ENCODE results near the gene C11orf97. TPM values are rescaled to one million over a fixed set of nuclear protein-coding genes. Genes with fewer than 3 reads are reported as not detected.

C11orf97 gene
- not detected in 5 replicates for total RNA-seq (2022; extraction: Qiagen RNA extraction; ENCODE audit: low read depth)

DNA sequence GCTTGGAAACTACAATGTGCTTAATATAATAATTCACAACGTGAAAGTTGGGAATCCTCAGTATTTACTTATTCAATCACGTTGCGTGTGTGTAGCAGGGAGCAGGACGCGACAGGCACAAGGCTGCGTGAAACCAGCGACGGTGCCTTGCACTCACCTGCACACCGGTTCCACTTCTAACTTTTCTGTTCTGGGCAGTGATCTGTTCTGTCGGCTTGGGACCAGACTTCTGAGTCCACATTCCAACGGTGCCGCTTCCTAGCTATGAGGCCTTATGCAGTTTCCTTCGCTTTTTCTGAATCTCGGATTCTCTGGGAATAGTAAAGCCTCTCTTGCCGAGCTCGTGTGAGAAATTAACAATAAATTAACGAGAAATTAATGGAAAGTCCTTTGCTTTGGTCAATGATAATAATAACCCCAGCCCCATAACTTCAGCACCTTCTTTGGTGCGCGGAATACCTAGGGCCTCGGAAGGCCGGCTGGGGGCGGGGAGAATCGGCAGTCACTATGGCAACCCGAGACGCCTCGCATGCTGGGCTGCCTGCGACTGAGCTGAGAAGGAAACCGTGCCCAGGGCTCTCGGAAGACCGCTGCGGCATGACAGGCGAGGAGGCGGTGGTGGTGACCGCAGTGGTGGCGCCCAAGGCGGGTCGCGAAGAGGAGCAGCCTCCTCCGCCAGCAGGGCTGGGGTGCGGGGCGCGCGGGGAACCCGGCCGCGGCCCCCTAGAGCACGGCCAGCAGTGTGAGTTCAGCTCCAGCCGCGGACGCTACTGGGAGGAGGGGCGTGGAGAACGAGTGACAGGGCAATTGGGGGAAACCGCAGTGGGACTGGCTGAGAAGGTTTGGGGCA is at the start of gene C11orf97:
C11orf97 (plus strand) TSS at position 530 of the 850 bp plus-strand sequence; CDS start at position 598, 68 bp downstream.

DNA sequence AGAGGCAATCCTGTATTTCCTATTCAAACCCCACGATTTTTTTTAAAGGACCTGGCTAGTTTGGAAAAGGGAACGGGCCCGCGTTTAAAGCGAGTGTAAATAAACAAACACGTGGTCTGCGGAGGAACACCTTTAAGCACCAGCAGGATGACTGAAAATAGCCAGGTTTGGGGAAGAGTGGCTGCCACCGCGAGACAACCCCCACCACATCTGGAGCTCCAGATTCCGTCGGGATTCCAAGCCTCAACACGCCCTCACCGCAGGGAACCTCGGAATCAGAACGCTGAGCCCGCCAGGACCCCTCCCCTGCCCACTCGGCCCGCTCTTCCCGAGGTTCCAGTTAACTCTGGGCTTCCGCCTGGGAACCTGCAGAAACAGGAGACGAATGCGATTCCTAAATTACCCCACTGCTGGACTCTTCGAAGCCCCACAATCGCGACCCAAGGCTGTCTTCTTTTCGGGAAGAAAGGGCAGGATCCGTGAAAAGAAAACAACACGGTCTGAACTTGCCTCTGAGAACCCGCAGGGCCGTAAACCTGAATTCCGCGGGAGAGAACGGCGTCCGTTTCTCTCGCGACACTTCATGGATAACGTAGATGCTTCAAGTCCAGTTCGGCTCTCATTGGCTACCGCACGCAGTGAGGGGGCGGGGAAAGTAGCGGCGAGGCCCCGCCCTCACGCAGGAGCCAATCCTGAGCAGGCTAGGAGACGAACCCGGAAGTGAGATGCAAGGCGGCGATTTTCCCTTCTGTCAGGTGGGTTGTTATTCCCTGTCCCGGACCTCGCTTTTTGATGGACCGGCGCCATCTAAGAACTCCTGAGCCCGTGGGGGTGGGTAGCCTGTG is 18.8 kb upstream of the C11orf97 start, which contains the start of the genes ANKRD49 and MRE11:
ANKRD49 (plus strand) TSS at position 704 of the 845 bp plus-strand sequence. CDS start 2,710 bp downstream, outside the sequence.
MRE11 (minus strand) TSS at position 564 of the 845 bp plus-strand sequence. CDS start 1,043 bp downstream, outside the sequence.

GRCh38 chr11:94543695-94544645 is 31.7 kb downstream of the C11orf97 start, which contains the start of gene FUT4:
TSS of gene FUT4 (plus strand) at chr11:94543921. CDS start at chr11:94544134, 213 bp downstream.

DNA sequence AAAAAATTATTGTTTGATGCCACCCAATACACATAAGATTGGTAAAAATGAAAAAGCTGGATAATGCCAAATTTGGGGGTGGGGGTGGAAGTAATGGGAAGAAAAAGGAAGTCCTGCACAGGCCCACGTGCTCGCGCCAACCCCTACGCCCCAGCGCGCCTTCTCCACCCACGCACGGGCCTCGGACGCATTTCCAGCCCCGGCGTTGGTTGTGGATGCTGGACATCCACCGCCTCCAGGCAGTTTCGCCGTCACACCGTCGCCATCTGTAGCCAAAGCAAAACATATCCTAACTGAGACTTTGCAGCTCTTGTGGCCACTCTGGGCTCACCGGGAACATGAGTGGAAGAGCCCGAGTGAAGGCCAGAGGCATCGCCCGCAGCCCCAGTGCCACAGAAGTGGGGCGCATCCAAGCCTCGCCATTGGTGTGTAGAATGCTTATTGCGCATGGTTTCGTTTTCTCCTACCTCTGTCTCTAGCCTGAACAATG is 55.0 kb downstream of the C11orf97 start, which contains the start of gene PIWIL4:
PIWIL4 (plus strand) TSS at position 188 of the 490 bp plus-strand sequence; CDS start at position 339, 151 bp downstream.

Other genes starting within 250 kb of the C11orf97 start
- gene IZUMO1R, start 207.9 kb upstream of the C11orf97 start, total RNA-seq (2022; extraction: Qiagen RNA extraction; ENCODE audit: low read depth) = not detected in 5 replicates
- 0.05 to 0.09 TPM (median 0.06 TPM) in 3 of 5 replicates, not detected in the others for gene GPR83, start 111.0 kb upstream of the C11orf97 start, total RNA-seq (2022; extraction: Qiagen RNA extraction; ENCODE audit: low read depth)
- gene MRE11, start 18.6 kb upstream of the C11orf97 start, total RNA-seq (2022; extraction: Qiagen RNA extraction; ENCODE audit: low read depth) = 13.1 to 17.3 TPM (median 16.5 TPM) in 5 replicates
- gene ANKRD49, start 18.5 kb upstream of the C11orf97 start, total RNA-seq (2022; extraction: Qiagen RNA extraction; ENCODE audit: low read depth) = 3.3 to 8.0 TPM (median 7.4 TPM) in 5 replicates
- 2.1 to 2.8 TPM (median 2.6 TPM) in 5 replicates for gene FUT4, start 31.5 kb downstream of the C11orf97 start, total RNA-seq (2022; extraction: Qiagen RNA extraction; ENCODE audit: low read depth)
- gene PIWIL4, start 54.9 kb downstream of the C11orf97 start, total RNA-seq (2022; extraction: Qiagen RNA extraction; ENCODE audit: low read depth) = 0.13 to 0.39 TPM (median 0.19 TPM) in 5 replicates